HEK293 (cell line): ENCODE measurements around the gene GLB1L2.

ENCODE experiments used
- CTCF ChIA-PET: fragments of 350-600 bp; formaldehyde crosslinking; extraction: SDS; loops from one replicate; lab custom pipeline; 2021; ENCODE audit warnings: antibody characterized with exemption; lab: Yijun Ruan, JAX
- POLR2A ChIA-PET: fragments of 300-600 bp; formaldehyde crosslinking; extraction: SDS; loops from one replicate; lab custom pipeline; 2020; ENCODE audit warnings: antibody characterized with exemption, inconsistent platforms; lab: Yijun Ruan, JAX
- H3K27ac ChIP-seq: fragments of 200-500 bp; sonication (Bioruptor generic); 2 replicates; pipeline ENCODE4 v1.5.1; 2014; ENCODE audit warnings: low read depth, low read length, control low read depth, inconsistent platforms; ENCODE audit errors: extremely low read depth
- H3K36me3 ChIP-seq, 2 experiments: fragments of 200-500 bp in 1 of 2; sonication (Bioruptor generic) in 1 of 2; 1 replicate in 1 of 2; 2 replicates in 1 of 2; pipeline ENCODE4 v1.5.1; 2014 to 2017; ENCODE audit warnings: inconsistent platforms in 2 of 2, low read length in 2 of 2; ENCODE audit not compliant: control insufficient read depth in 2 of 2, insufficient read depth in 1 of 2
- H3K4me1 ChIP-seq: fragments of 200-500 bp; sonication (Bioruptor generic); 2 replicates; pipeline ENCODE4 v1.5.1; 2014; ENCODE audit warnings: mild to moderate bottlenecking, low read length, inconsistent platforms; ENCODE audit not compliant: control insufficient read depth, insufficient read depth
- H3K4me3 ChIP-seq: 2 replicates; pipeline ENCODE4 v1.5.1; 2011; ENCODE audit warnings: low read depth, mild to moderate bottlenecking, control low read depth, low read length, moderate library complexity
- H3K9me3 ChIP-seq: fragments of 200-500 bp; sonication (Bioruptor generic); 2 replicates; pipeline ENCODE4 v1.5.1; 2014; ENCODE audit warnings: low read depth, low read length, inconsistent platforms; ENCODE audit not compliant: control insufficient read depth, insufficient read depth
- BCL11B ChIP-seq: fragments of 450-650 bp; formaldehyde crosslinking; IDR thresholded peaks from 2 replicates; pipeline ENCODE4 v1.5.1; 2016; ENCODE audit warnings: low read depth, missing biosample characterization, missing genetic modification characterization
- GLI4 ChIP-seq: fragments of 450-650 bp; formaldehyde crosslinking; IDR thresholded peaks from 2 replicates; pipeline ENCODE4 v1.5.1; 2016; ENCODE audit warnings: missing biosample characterization, missing genetic modification characterization
- IKZF3 ChIP-seq: fragments of 450-650 bp; IDR thresholded peaks from 2 replicates; pipeline ENCODE4 v1.5.0; 2018; ENCODE audit warnings: missing biosample characterization, mild to moderate bottlenecking, missing genetic modification characterization, moderate library complexity
- SP7 ChIP-seq: fragments of 450-650 bp; formaldehyde crosslinking; IDR thresholded peaks from 2 replicates; pipeline ENCODE4 v1.5.1; 2016; ENCODE audit warnings: missing biosample characterization, missing genetic modification characterization
- ZNF132 ChIP-seq: fragments of 450-650 bp; formaldehyde crosslinking; IDR thresholded peaks from 2 replicates; pipeline ENCODE4 v1.5.1; 2017; ENCODE audit warnings: missing biosample characterization, missing genetic modification characterization, borderline replicate concordance
- ZNF221 ChIP-seq: fragments of 450-650 bp; formaldehyde crosslinking; IDR thresholded peaks from 2 replicates; pipeline ENCODE4 v1.5.1; 2017; ENCODE audit warnings: missing biosample characterization, missing genetic modification characterization, borderline replicate concordance
- ZNF324 ChIP-seq: fragments of 450-650 bp; formaldehyde crosslinking; IDR thresholded peaks from 2 replicates; pipeline ENCODE4 v1.5.1; 2016; ENCODE audit warnings: missing biosample characterization, missing genetic modification characterization
- ZNF394 ChIP-seq: fragments of 450-650 bp; formaldehyde crosslinking; IDR thresholded peaks from 2 replicates; pipeline ENCODE4 v1.5.1; 2016; ENCODE audit warnings: missing biosample characterization, missing genetic modification characterization, mild to moderate bottlenecking, moderate library complexity, borderline replicate concordance
- ZNF530 ChIP-seq: fragments of 450-650 bp; formaldehyde crosslinking; IDR thresholded peaks from 2 replicates; pipeline ENCODE4 v1.5.1; 2016; ENCODE audit warnings: low read depth, missing biosample characterization, missing genetic modification characterization
- ZNF555 ChIP-seq: fragments of 450-650 bp; formaldehyde crosslinking; conservative IDR thresholded peaks from 2 replicates; pipeline ENCODE4 v1.5.1; 2017; ENCODE audit warnings: missing biosample characterization, mild to moderate bottlenecking, missing genetic modification characterization, inconsistent platforms
- ZNF621 ChIP-seq: fragments of 450-650 bp; formaldehyde crosslinking; IDR thresholded peaks from 2 replicates; pipeline ENCODE4 v1.5.1; 2017; ENCODE audit warnings: missing biosample characterization, missing genetic modification characterization
- ZNF654 ChIP-seq: fragments of 450-650 bp; formaldehyde crosslinking; IDR thresholded peaks from 2 replicates; pipeline ENCODE4 v1.5.1; 2016; ENCODE audit warnings: low read depth, missing biosample characterization, missing genetic modification characterization
- TF ChIP-seq, protein P1 (sequence below): fragments of 450-650 bp; formaldehyde crosslinking; IDR thresholded peaks from 2 replicates; pipeline ENCODE4 v1.5.1; 2016; ENCODE audit warnings: missing biosample characterization, missing genetic modification characterization, low read depth
- TF ChIP-seq, protein P2 (sequence below): fragments of 450-650 bp; formaldehyde crosslinking; IDR thresholded peaks from 2 replicates; pipeline ENCODE4 v1.5.1; 2016; ENCODE audit warnings: missing biosample characterization, missing genetic modification characterization
- TF ChIP-seq, protein P3 (sequence below): fragments of 450-650 bp; formaldehyde crosslinking; IDR thresholded peaks from 2 replicates; pipeline ENCODE4 v1.5.1; 2016; ENCODE audit warnings: missing biosample characterization, missing genetic modification characterization
- TF ChIP-seq, protein P4 (sequence below): fragments of 450-650 bp; formaldehyde crosslinking; IDR thresholded peaks from 2 replicates; pipeline ENCODE4 v1.5.1; 2016; ENCODE audit warnings: missing biosample characterization, missing genetic modification characterization
- TF ChIP-seq, protein P5 (sequence below): fragments of 450-650 bp; formaldehyde crosslinking; IDR thresholded peaks from 2 replicates; pipeline ENCODE4; 2016; ENCODE audit warnings: missing biosample characterization, missing genetic modification characterization
- TF ChIP-seq, protein P6 (sequence below): fragments of 450-650 bp; formaldehyde crosslinking; IDR thresholded peaks from 2 replicates; pipeline ENCODE4 v1.5.1; 2016; ENCODE audit warnings: missing biosample characterization, missing genetic modification characterization

GLB1L2 gene

DNA sequence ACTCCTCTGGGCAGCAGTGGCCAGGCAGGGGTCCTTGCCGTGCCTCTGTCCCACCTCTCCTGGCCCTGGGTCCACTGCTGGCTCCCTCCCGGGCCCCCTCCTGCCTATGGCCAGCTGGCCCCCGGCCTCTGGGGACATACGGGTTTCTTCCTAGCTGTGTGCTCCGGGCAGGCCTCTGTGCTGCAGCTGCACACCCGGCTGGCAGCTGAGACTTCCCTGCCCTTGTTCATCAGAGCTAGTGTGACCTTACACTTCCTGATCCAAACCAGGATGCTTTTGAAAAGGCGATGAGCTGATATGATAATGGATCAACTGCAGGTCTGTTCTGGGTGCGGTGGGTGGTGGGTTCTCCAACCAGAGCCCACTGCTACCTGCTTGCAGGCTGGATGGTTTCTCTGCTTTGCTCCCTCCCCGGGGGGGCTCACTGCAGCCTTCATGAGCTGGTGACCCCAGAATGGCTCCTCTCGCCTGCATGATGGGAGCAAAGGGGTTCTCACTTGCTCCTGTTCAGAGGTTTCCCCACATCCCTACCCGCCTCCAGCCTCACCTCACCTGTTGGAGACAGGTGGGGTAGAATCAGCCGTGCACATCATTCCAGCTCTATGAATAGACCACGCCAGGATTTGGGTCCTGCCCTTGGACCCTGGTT is 67.0 kb downstream of the GLB1L2 start:
- POLR2A ChIA-PET, result no interaction called here

DNA sequence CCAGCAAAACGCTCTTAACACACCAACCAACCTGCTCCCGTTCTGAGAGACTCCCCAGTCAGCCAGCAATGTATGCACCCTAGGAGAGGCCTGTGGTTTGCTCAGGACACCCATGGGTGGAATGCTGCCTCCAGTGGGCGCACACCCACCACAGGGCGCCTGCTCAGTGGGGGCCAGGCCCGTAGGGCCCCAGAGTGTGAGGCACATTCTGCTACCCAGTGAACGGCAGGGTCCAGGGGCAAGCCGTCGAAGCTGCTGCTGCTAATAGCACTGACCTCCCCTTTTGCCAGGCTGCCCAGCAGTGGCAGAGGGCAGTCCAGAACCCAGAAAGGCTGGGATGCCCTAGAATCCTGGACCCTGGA is 67.5 kb downstream of the GLB1L2 start:
- POLR2A ChIA-PET, result no interaction called here

More for the DNA sequence above, 67.0 kb downstream of the GLB1L2 start:
- no peaks in the 10 kb centered on the region for H3K36me3 ChIP-seq
- no peak overlapping the region for H3K4me3 ChIP-seq
- no peaks in the 10 kb centered on the region for H3K4me1 ChIP-seq
- H3K27ac ChIP-seq, result no peak overlapping the region
- H3K9me3 ChIP-seq, result no peaks in the 10 kb centered on the region
- CTCF ChIA-PET, result no interaction called here
- no peak for TF ChIP-seq ZNF555 (tag by site-specific recombination)
- no peak for TF ChIP-seq BCL11B
- TF ChIP-seq, protein P1, sequence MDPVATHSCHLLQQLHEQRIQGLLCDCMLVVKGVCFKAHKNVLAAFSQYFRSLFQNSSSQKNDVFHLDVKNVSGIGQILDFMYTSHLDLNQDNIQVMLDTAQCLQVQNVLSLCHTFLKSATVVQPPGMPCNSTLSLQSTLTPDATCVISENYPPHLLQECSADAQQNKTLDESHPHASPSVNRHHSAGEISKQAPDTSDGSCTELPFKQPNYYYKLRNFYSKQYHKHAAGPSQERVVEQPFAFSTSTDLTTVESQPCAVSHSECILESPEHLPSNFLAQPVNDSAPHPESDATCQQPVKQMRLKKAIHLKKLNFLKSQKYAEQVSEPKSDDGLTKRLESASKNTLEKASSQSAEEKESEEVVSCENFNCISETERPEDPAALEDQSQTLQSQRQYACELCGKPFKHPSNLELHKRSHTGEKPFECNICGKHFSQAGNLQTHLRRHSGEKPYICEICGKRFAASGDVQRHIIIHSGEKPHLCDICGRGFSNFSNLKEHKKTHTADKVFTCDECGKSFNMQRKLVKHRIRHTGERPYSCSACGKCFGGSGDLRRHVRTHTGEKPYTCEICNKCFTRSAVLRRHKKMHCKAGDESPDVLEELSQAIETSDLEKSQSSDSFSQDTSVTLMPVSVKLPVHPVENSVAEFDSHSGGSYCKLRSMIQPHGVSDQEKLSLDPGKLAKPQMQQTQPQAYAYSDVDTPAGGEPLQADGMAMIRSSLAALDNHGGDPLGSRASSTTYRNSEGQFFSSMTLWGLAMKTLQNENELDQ, result no peak
- TF ChIP-seq, protein P2, sequence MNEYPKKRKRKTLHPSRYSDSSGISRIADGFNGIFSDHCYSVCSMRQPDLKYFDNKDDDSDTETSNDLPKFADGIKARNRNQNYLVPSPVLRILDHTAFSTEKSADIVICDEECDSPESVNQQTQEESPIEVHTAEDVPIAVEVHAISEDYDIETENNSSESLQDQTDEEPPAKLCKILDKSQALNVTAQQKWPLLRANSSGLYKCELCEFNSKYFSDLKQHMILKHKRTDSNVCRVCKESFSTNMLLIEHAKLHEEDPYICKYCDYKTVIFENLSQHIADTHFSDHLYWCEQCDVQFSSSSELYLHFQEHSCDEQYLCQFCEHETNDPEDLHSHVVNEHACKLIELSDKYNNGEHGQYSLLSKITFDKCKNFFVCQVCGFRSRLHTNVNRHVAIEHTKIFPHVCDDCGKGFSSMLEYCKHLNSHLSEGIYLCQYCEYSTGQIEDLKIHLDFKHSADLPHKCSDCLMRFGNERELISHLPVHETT (tag by site-specific recombination), result no peak
- TF ChIP-seq ZNF654 (tag by site-specific recombination), result no peak
- TF ChIP-seq SP7, result no peak
- TF ChIP-seq, protein P3, sequence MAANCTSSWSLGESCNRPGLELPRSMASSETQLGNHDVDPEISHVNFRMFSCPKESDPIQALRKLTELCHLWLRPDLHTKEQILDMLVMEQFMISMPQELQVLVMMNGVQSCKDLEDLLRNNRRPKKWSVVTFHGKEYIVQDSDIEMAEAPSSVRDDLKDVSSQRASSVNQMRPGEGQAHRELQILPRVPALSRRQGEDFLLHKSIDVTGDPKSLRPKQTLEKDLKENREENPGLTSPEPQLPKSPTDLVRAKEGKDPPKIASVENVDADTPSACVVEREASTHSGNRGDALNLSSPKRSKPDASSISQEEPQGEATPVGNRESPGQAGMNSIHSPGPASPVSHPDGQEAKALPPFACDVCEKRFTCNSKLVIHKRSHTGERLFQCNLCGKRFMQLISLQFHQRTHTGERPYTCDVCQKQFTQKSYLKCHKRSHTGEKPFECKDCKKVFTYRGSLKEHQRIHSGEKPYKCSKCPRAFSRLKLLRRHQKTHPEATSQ, result no peak
- TF ChIP-seq GLI4 (tag by site-specific recombination), result no peak
- TF ChIP-seq ZNF621, result no peak
- no peak for TF ChIP-seq ZNF394 (tag by site-specific recombination)
- TF ChIP-seq ZNF324 (tag by site-specific recombination), result no peak
- no peak for TF ChIP-seq ZNF530
- TF ChIP-seq, protein P4, sequence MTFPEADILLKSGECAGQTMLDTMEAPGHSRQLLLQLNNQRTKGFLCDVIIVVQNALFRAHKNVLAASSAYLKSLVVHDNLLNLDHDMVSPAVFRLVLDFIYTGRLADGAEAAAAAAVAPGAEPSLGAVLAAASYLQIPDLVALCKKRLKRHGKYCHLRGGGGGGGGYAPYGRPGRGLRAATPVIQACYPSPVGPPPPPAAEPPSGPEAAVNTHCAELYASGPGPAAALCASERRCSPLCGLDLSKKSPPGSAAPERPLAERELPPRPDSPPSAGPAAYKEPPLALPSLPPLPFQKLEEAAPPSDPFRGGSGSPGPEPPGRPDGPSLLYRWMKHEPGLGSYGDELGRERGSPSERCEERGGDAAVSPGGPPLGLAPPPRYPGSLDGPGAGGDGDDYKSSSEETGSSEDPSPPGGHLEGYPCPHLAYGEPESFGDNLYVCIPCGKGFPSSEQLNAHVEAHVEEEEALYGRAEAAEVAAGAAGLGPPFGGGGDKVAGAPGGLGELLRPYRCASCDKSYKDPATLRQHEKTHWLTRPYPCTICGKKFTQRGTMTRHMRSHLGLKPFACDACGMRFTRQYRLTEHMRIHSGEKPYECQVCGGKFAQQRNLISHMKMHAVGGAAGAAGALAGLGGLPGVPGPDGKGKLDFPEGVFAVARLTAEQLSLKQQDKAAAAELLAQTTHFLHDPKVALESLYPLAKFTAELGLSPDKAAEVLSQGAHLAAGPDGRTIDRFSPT (tag by site-specific recombination), result no peak

More for the DNA sequence above, 67.5 kb downstream of the GLB1L2 start:
- Histone ChIP-seq H3K4me1 (no peaks in the 10 kb centered on the region), H3K9me3 (no peaks in the 10 kb centered on the region), H3K36me3 (no peaks in the 10 kb centered on the region), H3K4me3 (no peak overlapping the region), H3K27ac (no peak overlapping the region)
- CTCF ChIA-PET, result interaction anchor here (0.7 kb wide), 1 partner anchor 673 kb away, joined by 3 read pairs; no protein-coding TSS in a partner anchor
- TF ChIP-seq, protein P5, sequence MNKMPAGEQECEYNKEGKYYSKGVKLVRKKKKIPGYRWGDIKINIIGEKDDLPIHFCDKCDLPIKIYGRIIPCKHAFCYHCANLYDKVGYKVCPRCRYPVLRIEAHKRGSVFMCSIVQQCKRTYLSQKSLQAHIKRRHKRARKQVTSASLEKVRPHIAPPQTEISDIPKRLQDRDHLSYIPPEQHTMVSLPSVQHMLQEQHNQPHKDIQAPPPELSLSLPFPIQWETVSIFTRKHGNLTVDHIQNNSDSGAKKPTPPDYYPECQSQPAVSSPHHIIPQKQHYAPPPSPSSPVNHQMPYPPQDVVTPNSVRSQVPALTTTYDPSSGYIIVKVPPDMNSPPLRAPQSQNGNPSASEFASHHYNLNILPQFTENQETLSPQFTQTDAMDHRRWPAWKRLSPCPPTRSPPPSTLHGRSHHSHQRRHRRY (tag by site-specific recombination), result no peak
- TF ChIP-seq IKZF3, result no peak
- TF ChIP-seq ZNF132 (tag by site-specific recombination), result no peak
- no peak for TF ChIP-seq ZNF221 (tag by site-specific recombination)
- TF ChIP-seq, protein P6, sequence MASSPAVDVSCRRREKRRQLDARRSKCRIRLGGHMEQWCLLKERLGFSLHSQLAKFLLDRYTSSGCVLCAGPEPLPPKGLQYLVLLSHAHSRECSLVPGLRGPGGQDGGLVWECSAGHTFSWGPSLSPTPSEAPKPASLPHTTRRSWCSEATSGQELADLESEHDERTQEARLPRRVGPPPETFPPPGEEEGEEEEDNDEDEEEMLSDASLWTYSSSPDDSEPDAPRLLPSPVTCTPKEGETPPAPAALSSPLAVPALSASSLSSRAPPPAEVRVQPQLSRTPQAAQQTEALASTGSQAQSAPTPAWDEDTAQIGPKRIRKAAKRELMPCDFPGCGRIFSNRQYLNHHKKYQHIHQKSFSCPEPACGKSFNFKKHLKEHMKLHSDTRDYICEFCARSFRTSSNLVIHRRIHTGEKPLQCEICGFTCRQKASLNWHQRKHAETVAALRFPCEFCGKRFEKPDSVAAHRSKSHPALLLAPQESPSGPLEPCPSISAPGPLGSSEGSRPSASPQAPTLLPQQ (tag by site-specific recombination), result no peak
